ENCODE results near the gene GRIA3.

- TF ChIP-seq, protein P1, sequence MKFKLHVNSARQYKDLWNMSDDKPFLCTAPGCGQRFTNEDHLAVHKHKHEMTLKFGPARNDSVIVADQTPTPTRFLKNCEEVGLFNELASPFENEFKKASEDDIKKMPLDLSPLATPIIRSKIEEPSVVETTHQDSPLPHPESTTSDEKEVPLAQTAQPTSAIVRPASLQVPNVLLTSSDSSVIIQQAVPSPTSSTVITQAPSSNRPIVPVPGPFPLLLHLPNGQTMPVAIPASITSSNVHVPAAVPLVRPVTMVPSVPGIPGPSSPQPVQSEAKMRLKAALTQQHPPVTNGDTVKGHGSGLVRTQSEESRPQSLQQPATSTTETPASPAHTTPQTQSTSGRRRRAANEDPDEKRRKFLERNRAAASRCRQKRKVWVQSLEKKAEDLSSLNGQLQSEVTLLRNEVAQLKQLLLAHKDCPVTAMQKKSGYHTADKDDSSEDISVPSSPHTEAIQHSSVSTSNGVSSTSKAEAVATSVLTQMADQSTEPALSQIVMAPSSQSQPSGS (IDR thresholded peaks at IDR 0.05; ENCODE audit: low read length) = no peak
- TF ChIP-seq EP300 (IDR thresholded peaks at IDR 0.05; ENCODE audit: borderline replicate concordance in 1 of 2, control insufficient read depth in 1 of 2, low read depth in 2 of 2, low read length in 2 of 2) = no peak
- no peak for TF ChIP-seq GABPA (IDR thresholded peaks at IDR 0.05; ENCODE audit: low read depth)
- no peak for TF ChIP-seq MYC (IDR thresholded peaks at IDR 0.05; ENCODE audit: insufficient read depth, insufficient read length, insufficient replicate concordance, low read length, severe bottlenecking)
- TF ChIP-seq JUND (IDR thresholded peaks at IDR 0.05; ENCODE audit: low read depth, low read length) = no peak
- TF ChIP-seq, protein P2, sequence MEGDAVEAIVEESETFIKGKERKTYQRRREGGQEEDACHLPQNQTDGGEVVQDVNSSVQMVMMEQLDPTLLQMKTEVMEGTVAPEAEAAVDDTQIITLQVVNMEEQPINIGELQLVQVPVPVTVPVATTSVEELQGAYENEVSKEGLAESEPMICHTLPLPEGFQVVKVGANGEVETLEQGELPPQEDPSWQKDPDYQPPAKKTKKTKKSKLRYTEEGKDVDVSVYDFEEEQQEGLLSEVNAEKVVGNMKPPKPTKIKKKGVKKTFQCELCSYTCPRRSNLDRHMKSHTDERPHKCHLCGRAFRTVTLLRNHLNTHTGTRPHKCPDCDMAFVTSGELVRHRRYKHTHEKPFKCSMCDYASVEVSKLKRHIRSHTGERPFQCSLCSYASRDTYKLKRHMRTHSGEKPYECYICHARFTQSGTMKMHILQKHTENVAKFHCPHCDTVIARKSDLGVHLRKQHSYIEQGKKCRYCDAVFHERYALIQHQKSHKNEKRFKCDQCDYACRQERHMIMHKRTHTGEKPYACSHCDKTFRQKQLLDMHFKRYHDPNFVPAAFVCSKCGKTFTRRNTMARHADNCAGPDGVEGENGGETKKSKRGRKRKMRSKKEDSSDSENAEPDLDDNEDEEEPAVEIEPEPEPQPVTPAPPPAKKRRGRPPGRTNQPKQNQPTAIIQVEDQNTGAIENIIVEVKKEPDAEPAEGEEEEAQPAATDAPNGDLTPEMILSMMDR (IDR thresholded peaks at IDR 0.05 in 2 of 3, conservative IDR thresholded peaks at IDR 0.05 in 1 of 3; ENCODE audit: control insufficient read depth in 2 of 3, extremely low read depth in 1 of 3, insufficient read depth in 1 of 3, low read depth in 3 of 3, low read length in 3 of 3) = no peak
- TF ChIP-seq, protein P3, sequence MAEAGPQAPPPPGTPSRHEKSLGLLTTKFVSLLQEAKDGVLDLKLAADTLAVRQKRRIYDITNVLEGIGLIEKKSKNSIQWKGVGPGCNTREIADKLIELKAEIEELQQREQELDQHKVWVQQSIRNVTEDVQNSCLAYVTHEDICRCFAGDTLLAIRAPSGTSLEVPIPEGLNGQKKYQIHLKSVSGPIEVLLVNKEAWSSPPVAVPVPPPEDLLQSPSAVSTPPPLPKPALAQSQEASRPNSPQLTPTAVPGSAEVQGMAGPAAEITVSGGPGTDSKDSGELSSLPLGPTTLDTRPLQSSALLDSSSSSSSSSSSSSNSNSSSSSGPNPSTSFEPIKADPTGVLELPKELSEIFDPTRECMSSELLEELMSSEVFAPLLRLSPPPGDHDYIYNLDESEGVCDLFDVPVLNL (IDR thresholded peaks at IDR 0.05; ENCODE audit: low read depth, low read length) = no peak
- no peak for TF ChIP-seq CBX3 (IDR thresholded peaks at IDR 0.05; ENCODE audit: borderline replicate concordance, low read depth)
- no peak for TF ChIP-seq KDM1A (IDR thresholded peaks at IDR 0.05; ENCODE audit: borderline replicate concordance)
Observed at GRCh38 chrX:123222920-123223319, 38.8 kb downstream of the GRIA3 start.
